Measurements from ENCODE around the gene TOLLIP. TPM values are rescaled to one million over a fixed set of nuclear protein-coding genes. Genes with fewer than 3 reads are reported as not detected.

The TOLLIP gene
- total and polyA plus RNA-seq, 2 of the 8 experiments (the other 6 are each of a cell fraction or from before 2014, with no cell fraction given), result 23.7 to 34.7 TPM

DNA sequence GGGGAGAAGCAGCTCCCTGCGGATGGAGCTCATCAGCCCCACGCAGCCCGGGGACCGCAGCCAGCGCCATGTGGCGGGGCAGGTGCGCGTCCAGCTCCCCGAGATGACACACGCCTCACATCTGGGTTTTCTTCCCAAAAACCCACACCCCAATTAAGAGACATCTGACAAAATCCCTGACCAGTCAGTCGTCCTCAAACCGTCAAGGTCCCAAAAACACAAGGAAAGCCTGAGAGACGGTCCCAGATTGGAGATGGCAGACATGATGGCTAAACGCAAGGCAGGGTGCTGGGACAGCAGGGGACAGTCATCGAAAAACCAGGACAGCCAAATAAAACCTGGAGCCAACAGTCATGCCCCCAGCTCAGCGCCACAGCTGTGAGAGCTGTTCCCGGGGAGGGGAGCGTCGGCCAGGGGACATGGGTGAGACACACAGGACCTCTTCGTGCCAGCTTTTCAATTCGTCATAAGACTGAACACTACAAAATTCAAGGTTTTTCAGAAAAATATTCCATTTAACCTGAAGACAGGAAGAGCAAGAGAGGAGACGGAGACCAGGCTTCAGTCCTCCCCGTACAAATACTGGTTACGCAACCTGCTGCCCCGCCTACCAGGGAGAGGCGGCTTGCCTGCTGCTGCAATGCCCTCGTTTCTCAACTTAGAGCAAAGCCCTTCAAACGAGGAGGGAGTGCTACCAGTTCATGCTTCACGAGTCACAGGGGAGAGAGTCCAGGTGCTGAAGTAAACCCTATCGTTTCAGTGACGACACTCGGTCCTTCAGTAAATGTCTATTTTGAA, 10.5 kb downstream of the TOLLIP start:
- Histone ChIP-seq H4K8ac (ENCODE audit: extremely low read depth, insufficient read depth, low read length) (no peak overlapping the region), H3K79me1 (ENCODE audit: low read depth, low read length) (peaks cover 19% of the 10 kb centered on the region), H3K56ac (replicated peaks; ENCODE audit: insufficient read length, low read depth, low read length) (no peak overlapping the region), H3K27ac (ENCODE audit: low read depth, low read length) (no peak overlapping the region), H2BK12ac (ENCODE audit: low read depth, low read length) (no peak overlapping the region), H3K18ac (ENCODE audit: extremely low read depth, low read length) (no peak overlapping the region), H3K9ac (replicated peaks in 1 of 4; ENCODE audit: extremely low read depth in 1 of 4, low read depth in 3 of 4, low read length in 3 of 4) (no peak overlapping the region), H2AFZ (ENCODE audit: low read length) (no peak overlapping the region), H4K91ac (replicated peaks; ENCODE audit: insufficient read length, low read length) (no peak overlapping the region), H2BK15ac (ENCODE audit: low read length) (no peak overlapping the region), H3K23ac (ENCODE audit: insufficient read length) (no peak overlapping the region), H3K14ac (ENCODE audit: insufficient read length) (no peak overlapping the region), H2AK5ac (ENCODE audit: low read depth, low read length) (no peak overlapping the region), H2BK20ac (ENCODE audit: low read length) (no peak overlapping the region), H4K5ac (ENCODE audit: insufficient read length, low read depth, low read length) (no peak overlapping the region), H3K79me2 (ENCODE audit: control insufficient read depth in 1 of 2, insufficient read depth in 2 of 2, low read length in 2 of 2) (peaks cover 3 to 53% of the 10 kb centered on the region in 2 experiments; a peak in 3 of 4 replicates), H4K20me1 (replicated peaks in 1 of 2; ENCODE audit: control insufficient read depth in 1 of 2, insufficient read depth in 2 of 2, low read length in 2 of 2) (peaks cover 17 to 24% of the 10 kb centered on the region in 2 experiments), H3K9me3 (ENCODE audit: insufficient read depth in 2 of 2, low read depth in 1 of 2, low read length in 1 of 2) (peaks cover 0 to 5% of the 10 kb centered on the region in 2 experiments; a peak in 1 of 4 replicates), H3K36me3 (ENCODE audit: control insufficient read depth in 2 of 4, insufficient read depth in 4 of 4, low read length in 3 of 4) (peaks cover 0 to 6% (median 0%) of the 10 kb centered on the region in 4 experiments; a peak in 2 of 8 replicates), H2BK5ac (ENCODE audit: low read depth, low read length) (no peak overlapping the region), H3K4me3 (ENCODE audit: extremely low read depth in 1 of 4, insufficient read depth in 2 of 4, low read depth in 3 of 4, low read length in 4 of 4) (no peak overlapping the region), H3K23me2 (ENCODE audit: low read depth, low read length) (no peaks in the 10 kb centered on the region), H3K4me1 (replicated peaks in 1 of 4; ENCODE audit: control insufficient read depth in 3 of 4, insufficient read depth in 4 of 4, low read length in 3 of 4) (peaks cover 0 to 9% (median 0%) of the 10 kb centered on the region in 4 experiments; a peak in 3 of 7 replicates), H3K27me3 (replicated peaks in 1 of 4; ENCODE audit: control insufficient read depth in 3 of 4, extremely low read depth in 1 of 4, insufficient read depth in 3 of 4, low read length in 3 of 4) (no peaks in the 10 kb centered on the region), H3K4me2 (ENCODE audit: insufficient read depth in 1 of 2, low read depth in 2 of 2, low read length in 2 of 2) (no peak overlapping the region), H3K4ac (replicated peaks; ENCODE audit: insufficient read length, low read depth, low read length) (no peak overlapping the region), H2BK120ac (replicated peaks; ENCODE audit: low read depth, low read length) (no peak overlapping the region)
- CTCF ChIA-PET (ENCODE audit: partially characterized antibody), result interaction anchor here (0.7 kb wide), 1 partner anchor 106 kb away, joined by 3 read pairs; no protein-coding TSS in a partner anchor
- DNase-seq (ENCODE audit: low read depth in 1 of 2, low spot score in 2 of 2) (peak in 1 of 2 experiments; percentile 38), FAIRE-seq (peak; percentile 24)
- TF ChIP-seq POU5F1 (IDR thresholded peaks at IDR 0.05; ENCODE audit: low read depth, low read length) (no peak), CREB1 (IDR thresholded peaks at IDR 0.05) (no peak), TAF1 (IDR thresholded peaks at IDR 0.05; ENCODE audit: low read depth, low read length) (no peak), SP2 (IDR thresholded peaks at IDR 0.05; ENCODE audit: low read length) (no peak), BCL11A (IDR thresholded peaks at IDR 0.05; ENCODE audit: low read depth in 2 of 2, low read length in 2 of 2) (no peak), MAX (IDR thresholded peaks at IDR 0.05) (no peak), EGR1 (IDR thresholded peaks at IDR 0.05; ENCODE audit: borderline replicate concordance, low read depth, low read length) (no peak), CEBPB (IDR thresholded peaks at IDR 0.05; ENCODE audit: low read depth, low read length) (peak; percentile 98)
- 87% methylated on average over 32 of the region's 32 CpGs; no CpG with 5 or more reads in 1 of the 2 experiments for WGBS, 2 experiments (ENCODE audit: extremely low coverage in 1 of 2, insufficient coverage in 1 of 2, insufficient read length in 1 of 2, insufficient replicate concordance in 2 of 2, low coverage in 1 of 2, low lambda C conversion rate in 2 of 2, missing lambda C conversion rate in 1 of 2)
- POLR2A ChIA-PET (ENCODE audit: partially characterized antibody), result no interaction called here
